HS-5 (cell line): ENCODE results near the gene ATP10D.
A peak's percentile ranks its signal among the peaks of the same experiment; 100 is the strongest.

Experiments used
- DNase-seq: peaks from one replicate; pipeline ENCODE4 v3.0.0-alpha.2; 2012; ENCODE audit warnings: low read depth

ATP10D gene

GRCh38 chr4:47488706-47489105 is 3.6 kb downstream of the ATP10D start:
- no peak for DNase-seq

- no peak for DNase-seq
These were observed 5.5 kb downstream of the ATP10D start for GRCh38 chr4:47490550-47490949.

GRCh38 chr4:47493238-47494123 is 8.4 kb downstream of the ATP10D start:
- DNase-seq, result no peak

GRCh38 chr4:47494124-47494430 is 9.0 kb downstream of the ATP10D start:
- DNase-seq, result no peak

GRCh38 chr4:47498899-47499298 is 13.8 kb downstream of the ATP10D start:
- no peak for DNase-seq

- no peak for DNase-seq
These were observed 14.6 kb downstream of the ATP10D start for GRCh38 chr4:47499700-47500099.

GRCh38 chr4:47500776-47501175 is 15.7 kb downstream of the ATP10D start:
- no peak for DNase-seq

- DNase-seq, result no peak
These were observed 20.1 kb downstream of the ATP10D start for GRCh38 chr4:47505147-47505546.

GRCh38 chr4:47505666-47506065 is 20.6 kb downstream of the ATP10D start:
- no peak for DNase-seq

GRCh38 chr4:47510506-47511143 is 25.6 kb downstream of the ATP10D start:
- DNase-seq, result no peak

- DNase-seq, result no peak
These were observed 28.4 kb downstream of the ATP10D start for GRCh38 chr4:47513461-47513860.

GRCh38 chr4:47519239-47519883 is 34.3 kb downstream of the ATP10D start:
- DNase-seq, result no peak

- DNase-seq, result peak; percentile 73
These were observed 40.2 kb downstream of the ATP10D start for GRCh38 chr4:47525154-47525819.

GRCh38 chr4:47526281-47526680 is 41.2 kb downstream of the ATP10D start:
- no peak for DNase-seq

GRCh38 chr4:47528646-47529045 is 43.6 kb downstream of the ATP10D start:
- DNase-seq, result peak; percentile 54

GRCh38 chr4:47530801-47531200 is 45.7 kb downstream of the ATP10D start:
- DNase-seq, result no peak

GRCh38 chr4:47531241-47531953 is 46.3 kb downstream of the ATP10D start:
- peak; percentile 53 for DNase-seq

GRCh38 chr4:47531954-47532321 is 46.9 kb downstream of the ATP10D start:
- DNase-seq, result no peak

- DNase-seq, result no peak
These were observed 47.6 kb downstream of the ATP10D start for GRCh38 chr4:47532658-47533057.

GRCh38 chr4:47533689-47534347 is 48.7 kb downstream of the ATP10D start:
- no peak for DNase-seq

- DNase-seq, result no peak
These were observed 49.7 kb downstream of the ATP10D start for GRCh38 chr4:47534772-47535171.
